Activated CD4-positive, alpha-beta T cell treated with anti-CD3 and anti-CD28 coated beads for 48 hours (primary cell): ENCODE results near the gene PCDHA5.

Source experiments
- DNase-seq: peaks from one replicate; pipeline ENCODE4 v3.0.0-alpha.2; 2020

Gene PCDHA5

GRCh38 chr5:140868721-140869554, 47.5 kb downstream of the PCDHA5 start, which contains the start of gene PCDHA11:
TSS of gene PCDHA11 (plus strand) at chr5:140868957. CDS start at chr5:140869104, 147 bp downstream.
- DNase-seq: no peak

DNA sequence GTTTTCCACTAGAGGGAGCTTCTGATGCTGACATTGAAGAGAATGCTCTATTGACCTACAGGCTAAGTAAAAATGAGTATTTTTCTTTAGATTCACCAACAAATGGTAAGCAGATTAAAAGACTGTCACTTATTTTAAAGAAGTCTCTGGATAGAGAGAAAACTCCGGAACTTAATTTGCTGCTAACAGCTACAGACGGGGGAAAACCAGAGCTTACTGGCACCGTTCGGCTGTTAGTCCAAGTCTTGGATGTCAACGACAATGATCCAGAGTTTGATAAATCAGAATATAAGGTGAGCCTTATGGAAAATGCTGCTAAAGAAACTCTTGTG, 48.1 kb downstream of the PCDHA5 start:
- no peak for DNase-seq

DNA sequence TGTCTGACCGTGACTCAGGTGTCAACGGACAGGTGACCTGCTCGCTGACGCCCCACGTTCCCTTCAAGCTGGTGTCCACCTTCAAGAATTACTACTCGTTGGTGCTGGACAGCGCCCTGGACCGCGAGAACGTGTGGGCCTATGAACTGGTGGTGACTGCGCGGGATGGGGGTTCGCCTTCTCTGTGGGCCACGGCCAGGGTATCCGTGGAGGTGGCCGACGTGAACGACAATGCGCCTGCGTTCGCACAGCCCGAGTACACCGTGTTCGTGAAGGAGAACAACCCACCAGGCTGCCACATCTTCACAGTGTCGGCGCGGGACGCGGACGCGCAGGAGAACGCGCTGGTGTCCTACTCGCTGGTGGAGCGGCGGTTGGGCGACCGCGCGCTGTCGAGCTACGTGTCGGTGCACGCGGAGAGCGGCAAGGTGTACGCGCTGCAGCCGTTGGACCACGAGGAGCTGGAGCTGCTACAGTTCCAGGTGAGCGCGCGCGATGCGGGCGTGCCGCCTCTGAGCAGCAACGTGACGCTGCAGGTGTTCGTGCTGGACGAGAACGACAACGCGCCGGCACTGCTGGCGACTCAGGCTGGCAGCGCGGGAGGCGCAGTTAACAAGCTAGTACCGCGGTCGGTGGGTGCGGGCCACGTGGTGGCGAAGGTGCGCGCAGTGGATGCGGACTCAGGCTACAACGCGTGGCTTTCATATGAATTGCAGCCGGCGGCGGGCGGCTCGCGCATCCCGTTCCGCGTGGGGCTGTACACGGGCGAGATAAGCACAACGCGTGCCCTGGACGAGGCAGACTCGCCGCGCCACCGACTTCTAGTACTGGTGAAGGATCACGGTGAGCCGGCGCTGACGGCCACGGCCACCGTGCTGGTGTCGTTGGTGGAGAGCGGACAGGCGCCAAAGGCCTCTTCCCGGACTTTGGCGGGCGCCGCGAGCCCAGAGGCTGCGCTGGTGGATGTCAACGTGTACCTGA, 49.1 kb downstream of the PCDHA5 start:
- DNase-seq: no peak
